H9 (cell line): Measurements from ENCODE around the gene SRPK2. TPM values are rescaled to one million over a fixed set of nuclear protein-coding genes. Genes with fewer than 3 reads are reported as not detected.

Experiments used
- DNase-seq: peaks from one replicate; pipeline ENCODE4 v3.0.0-alpha.2; 2017
- H2AFZ ChIP-seq: one replicate; pipeline ENCODE4 v1.6.1; 2013; ENCODE audit warnings: mild to moderate bottlenecking, low read length, control low read depth, moderate library complexity
- H2AK5ac ChIP-seq: 2 replicates; pipeline ENCODE4 v1.6.1; 2013; ENCODE audit warnings: low read length, control low read depth, mixed read lengths; ENCODE audit not compliant: insufficient read length
- H2BK120ac ChIP-seq: one replicate; pipeline ENCODE4 v1.6.1; 2013; ENCODE audit warnings: low read depth, mild to moderate bottlenecking, low read length, control low read depth, inconsistent platforms; ENCODE audit not compliant: poor library complexity, severe bottlenecking
- H2BK12ac ChIP-seq: 2 replicates; pipeline ENCODE4 v1.6.1; 2013; ENCODE audit warnings: low read length, control low read depth, mixed read lengths, low read depth; ENCODE audit not compliant: insufficient read length
- H2BK15ac ChIP-seq: 2 replicates; pipeline ENCODE4 v1.6.1; 2013; ENCODE audit warnings: low read depth, low read length, control low read depth
- H2BK20ac ChIP-seq: one replicate; pipeline ENCODE4 v1.6.1; 2013; ENCODE audit warnings: low read depth, mild to moderate bottlenecking, low read length, control low read depth, inconsistent platforms; ENCODE audit not compliant: poor library complexity, severe bottlenecking
- H2BK5ac ChIP-seq: 2 replicates; pipeline ENCODE4 v1.6.1; 2013; ENCODE audit warnings: low read length, control low read depth, mixed read lengths; ENCODE audit not compliant: insufficient read length
- H3K14ac ChIP-seq: 2 replicates; pipeline ENCODE4 v1.6.1; 2013; ENCODE audit warnings: low read length, control low read depth; ENCODE audit not compliant: insufficient read depth
- H3K18ac ChIP-seq: 2 replicates; pipeline ENCODE4 v1.6.1; 2013; ENCODE audit warnings: low read depth, mild to moderate bottlenecking, mixed read lengths, low read length, control low read depth; ENCODE audit not compliant: insufficient read length
- H3K23ac ChIP-seq: 2 replicates; pipeline ENCODE4 v1.6.1; 2013; ENCODE audit warnings: low read length, control low read depth, mixed read lengths, low read depth; ENCODE audit not compliant: insufficient read length
- H3K23me2 ChIP-seq: 2 replicates; pipeline ENCODE4 v1.6.1; 2013; ENCODE audit warnings: low read depth, mild to moderate bottlenecking, mixed read lengths, low read length, control low read depth; ENCODE audit not compliant: insufficient read length, poor library complexity, severe bottlenecking
- H3K27ac ChIP-seq: 2 replicates; pipeline ENCODE4 v1.5.1; 2013; ENCODE audit warnings: low read length, control low read depth, mixed read lengths, low read depth; ENCODE audit not compliant: insufficient read length
- H3K27me3 ChIP-seq: 2 replicates; pipeline ENCODE4 v1.6.1; 2013; ENCODE audit warnings: low read length, control low read depth, inconsistent platforms; ENCODE audit not compliant: insufficient read depth
- H3K4ac ChIP-seq: 2 replicates; pipeline ENCODE4 v1.6.1; 2013; ENCODE audit warnings: low read depth, mild to moderate bottlenecking, control low read depth, inconsistent platforms, low read length, moderate library complexity
- H3K4me1 ChIP-seq: 2 replicates; pipeline ENCODE4 v1.6.1; 2013; ENCODE audit warnings: low read length, control low read depth, inconsistent platforms; ENCODE audit not compliant: insufficient read depth
- H3K4me2 ChIP-seq: 2 replicates; pipeline ENCODE4 v1.6.1; 2013; ENCODE audit warnings: low read length, control low read depth, mixed read lengths; ENCODE audit not compliant: insufficient read length, insufficient read depth
- H3K56ac ChIP-seq: 2 replicates; pipeline ENCODE4 v1.6.1; 2013; ENCODE audit warnings: low read depth, mild to moderate bottlenecking, mixed read lengths, low read length, control low read depth; ENCODE audit not compliant: insufficient read length
- H3K79me1 ChIP-seq: 2 replicates; pipeline ENCODE4 v1.6.1; 2013; ENCODE audit warnings: low read depth, mild to moderate bottlenecking, moderate library complexity, low read length, control low read depth, inconsistent platforms; ENCODE audit not compliant: insufficient read depth, poor library complexity, severe bottlenecking
- H3K79me2 ChIP-seq: 2 replicates; pipeline ENCODE4 v1.6.1; 2013; ENCODE audit warnings: low read length, control low read depth, inconsistent platforms; ENCODE audit not compliant: insufficient read depth
- H3K9ac ChIP-seq: 2 replicates; pipeline ENCODE4 v1.6.1; 2013; ENCODE audit warnings: low read length, control low read depth, mixed read lengths; ENCODE audit not compliant: insufficient read length; ENCODE audit errors: extremely low read depth
- H3K9me3 ChIP-seq: one replicate; pipeline ENCODE4 v1.6.1; 2013; ENCODE audit warnings: low read depth, low read length, inconsistent platforms; ENCODE audit not compliant: control insufficient read depth
- H3T11ph ChIP-seq: one replicate; pipeline ENCODE4 v1.6.1; 2013; ENCODE audit warnings: mild to moderate bottlenecking, low read length, control low read depth, inconsistent platforms
- H4K20me1 ChIP-seq: one replicate; pipeline ENCODE4 v1.6.1; 2013; ENCODE audit not compliant: control insufficient read depth, insufficient read length, insufficient read depth
- H4K5ac ChIP-seq: 2 replicates; pipeline ENCODE4 v1.6.1; 2013; ENCODE audit warnings: low read depth, mild to moderate bottlenecking, mixed read lengths, low read length, control low read depth; ENCODE audit not compliant: insufficient read length
- H4K8ac ChIP-seq: replicated peaks from 2 replicates; pipeline ENCODE4 v1.6.1; 2013; ENCODE audit warnings: low read length, control low read depth, mixed read lengths, low read depth; ENCODE audit not compliant: insufficient read length
- H4K91ac ChIP-seq: 2 replicates; pipeline ENCODE4 v1.6.1; 2013; ENCODE audit warnings: low read depth, mild to moderate bottlenecking, moderate library complexity, mixed read lengths, low read length, control low read depth; ENCODE audit not compliant: insufficient read length
- H3K27ac Mint-ChIP-seq, 3 experiments: 2 replicates in 2 of 3; 3 replicates in 1 of 3; pipeline ENCODE4 v1.8.0; 2020 to 2021; ENCODE audit warnings: mixed read lengths in 3 of 3, mild to moderate bottlenecking in 1 of 3, moderate library complexity in 1 of 3
- H3K27me3 Mint-ChIP-seq: 2 replicates; pipeline ENCODE4 v1.8.0; 2021; ENCODE audit warnings: low read depth, mild to moderate bottlenecking, moderate library complexity, mixed read lengths
- H3K36me3 Mint-ChIP-seq, 3 experiments: 2 replicates in 2 of 3; 3 replicates in 1 of 3; pipeline ENCODE4 v1.8.0; 2020 to 2021; ENCODE audit warnings: low read depth in 3 of 3, mixed read lengths in 3 of 3; ENCODE audit not compliant: insufficient read depth in 1 of 3
- H3K4me1 Mint-ChIP-seq, 2 experiments: 2 replicates each; pipeline ENCODE4 v1.8.0; 2020; ENCODE audit warnings: mixed read lengths in 2 of 2
- H3K4me3 Mint-ChIP-seq, 2 experiments: 2 replicates in 1 of 2; 3 replicates in 1 of 2; pipeline ENCODE4 v1.8.0; 2020 to 2021; ENCODE audit warnings: mild to moderate bottlenecking in 2 of 2, mixed read lengths in 2 of 2, moderate library complexity in 1 of 2
- H3K9me3 Mint-ChIP-seq, 2 experiments: 2 replicates in 1 of 2; 3 replicates in 1 of 2; pipeline ENCODE4 v1.8.0; 2020; ENCODE audit warnings: mild to moderate bottlenecking in 2 of 2, mixed read lengths in 2 of 2, moderate library complexity in 1 of 2
- WGBS: extraction: QIAGEN DNeasy Blood & Tissue Kit; methylation state at CpG from one replicate; pipeline ENCODE4 v1.1.7; 2013; ENCODE audit warnings: missing lambda C conversion rate, low lambda C conversion rate, mixed read lengths; ENCODE audit not compliant: insufficient read length; ENCODE audit errors: extremely low coverage; 5-methylcytosine and 5-hydroxymethylcytosine counted together
- total RNA-seq: library from RNA; stranded (reverse); gene quantifications from 2 replicates; pipeline ENCODE4 v1.2.1, GENCODE V29; 2021
- TF ChIP-seq, protein P1 (sequence below): fragments of 200-600 bp; sonication (generic); conservative IDR thresholded peaks from 3 replicates; pipeline ENCODE4 v1.8.0; 2021; ENCODE audit warnings: antibody characterized with exemption, mild to moderate bottlenecking

SRPK2 gene
- total RNA-seq, 1 experiment from 2014 or later = 41.1 TPM

DNA sequence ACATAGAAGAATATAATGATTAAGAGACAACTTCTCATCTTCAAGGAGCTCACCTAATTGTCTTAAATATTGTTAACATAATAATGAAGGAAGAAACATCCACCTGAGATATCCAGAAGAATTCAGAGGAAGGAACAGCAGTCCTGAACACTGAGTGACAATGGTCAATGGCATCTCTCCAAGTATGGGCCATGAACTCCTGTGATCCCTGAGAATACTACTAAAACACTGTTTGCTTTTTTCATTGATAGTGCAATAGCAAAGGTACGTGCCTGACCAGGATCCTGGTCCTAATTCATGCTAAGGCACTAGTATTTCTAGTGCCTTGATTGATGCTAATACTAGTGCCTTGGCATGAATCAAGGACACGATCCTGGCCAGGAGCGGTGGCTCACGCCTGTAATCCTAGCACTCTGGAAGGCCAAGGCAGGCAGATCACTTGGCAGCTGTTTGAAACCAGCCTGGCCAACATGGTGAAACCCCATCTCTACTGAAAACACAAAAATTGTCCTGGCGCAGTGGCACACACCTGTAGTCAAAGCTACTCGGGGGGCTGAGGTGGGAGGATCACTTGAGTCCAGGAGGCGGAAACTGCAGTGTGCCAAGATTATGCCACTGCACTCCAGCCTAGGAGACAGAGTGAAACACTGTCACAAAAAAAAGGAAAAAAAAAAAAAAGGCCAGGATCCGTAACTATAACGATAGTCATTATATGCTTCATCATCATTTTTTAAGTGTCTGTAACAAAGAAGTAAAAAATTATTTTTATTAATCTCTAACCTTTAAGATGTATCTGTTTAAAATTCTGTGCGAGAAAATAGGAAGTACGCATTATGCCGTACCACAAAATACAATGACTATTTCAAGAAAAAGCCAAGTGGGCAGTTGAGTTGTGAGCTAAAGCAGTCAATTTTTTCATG lies 49.1 kb downstream of the SRPK2 start:
- no peaks in the 10 kb centered on the region for H4K20me1 ChIP-seq
- no peak overlapping the region for H3K14ac ChIP-seq
- H3K4me1 ChIP-seq = peaks cover 5% of the 10 kb centered on the region; the same call in 1 of the 2 replicates
- no peak overlapping the region for H3K27ac ChIP-seq
- Mint-ChIP-seq H3K27me3 (no peaks in the 10 kb centered on the region), H3K4me1 (peaks cover 7 to 9% of the 10 kb centered on the region in 2 experiments), H3K9me3 (no peaks in the 10 kb centered on the region), H3K27ac (peak overlapping the region in 1 of 3 experiments; percentile 15; a peak in 2 of 7 replicates), H3K36me3 (no peaks in the 10 kb centered on the region), H3K4me3 (no peak overlapping the region)
- no peak overlapping the region for H3K56ac ChIP-seq
- H3K79me2 ChIP-seq = peaks cover 7% of the 10 kb centered on the region; the same call in 1 of the 2 replicates
- H3K23ac ChIP-seq = no peak overlapping the region
- no peak overlapping the region for H2BK12ac ChIP-seq
- H4K5ac ChIP-seq = no peak overlapping the region
- no peaks in the 10 kb centered on the region for H3K9me3 ChIP-seq
- no peak overlapping the region for H2BK15ac ChIP-seq
- H3T11ph ChIP-seq = no peak overlapping the region
- no peak overlapping the region for H2BK120ac ChIP-seq
- H3K79me1 ChIP-seq = peaks cover 2% of the 10 kb centered on the region
- TF ChIP-seq, protein P1, sequence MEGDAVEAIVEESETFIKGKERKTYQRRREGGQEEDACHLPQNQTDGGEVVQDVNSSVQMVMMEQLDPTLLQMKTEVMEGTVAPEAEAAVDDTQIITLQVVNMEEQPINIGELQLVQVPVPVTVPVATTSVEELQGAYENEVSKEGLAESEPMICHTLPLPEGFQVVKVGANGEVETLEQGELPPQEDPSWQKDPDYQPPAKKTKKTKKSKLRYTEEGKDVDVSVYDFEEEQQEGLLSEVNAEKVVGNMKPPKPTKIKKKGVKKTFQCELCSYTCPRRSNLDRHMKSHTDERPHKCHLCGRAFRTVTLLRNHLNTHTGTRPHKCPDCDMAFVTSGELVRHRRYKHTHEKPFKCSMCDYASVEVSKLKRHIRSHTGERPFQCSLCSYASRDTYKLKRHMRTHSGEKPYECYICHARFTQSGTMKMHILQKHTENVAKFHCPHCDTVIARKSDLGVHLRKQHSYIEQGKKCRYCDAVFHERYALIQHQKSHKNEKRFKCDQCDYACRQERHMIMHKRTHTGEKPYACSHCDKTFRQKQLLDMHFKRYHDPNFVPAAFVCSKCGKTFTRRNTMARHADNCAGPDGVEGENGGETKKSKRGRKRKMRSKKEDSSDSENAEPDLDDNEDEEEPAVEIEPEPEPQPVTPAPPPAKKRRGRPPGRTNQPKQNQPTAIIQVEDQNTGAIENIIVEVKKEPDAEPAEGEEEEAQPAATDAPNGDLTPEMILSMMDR = no peak
- no peak overlapping the region for H2BK20ac ChIP-seq
- WGBS = no CpG with 5 or more reads among the region's 12 CpGs
- H3K4ac ChIP-seq = no peak overlapping the region
- no peak overlapping the region for H2BK5ac ChIP-seq
- no peaks in the 10 kb centered on the region for H3K27me3 ChIP-seq
- H3K23me2 ChIP-seq = no peaks in the 10 kb centered on the region
- no peak overlapping the region for H2AK5ac ChIP-seq
- H2AFZ ChIP-seq = no peak overlapping the region
- H4K91ac ChIP-seq = no peak overlapping the region
- H3K4me2 ChIP-seq = no peak overlapping the region
- H4K8ac ChIP-seq = no peak overlapping the region
- no peak for DNase-seq
- no peak overlapping the region for H3K18ac ChIP-seq
- no peak overlapping the region for H3K9ac ChIP-seq
